NOMO-1 (cell line): Measurements from ENCODE around the gene NRL.

Source experiments
- DNase-seq, 2 experiments: peaks; one replicate each; lab custom pipeline; 2025; ENCODE audit not compliant: unreplicated experiment in 2 of 2; lab: John Stamatoyannopoulos, UW

The NRL gene

GRCh38 chr14:24145219-24145618 is 30.5 kb upstream of the NRL start:
- DNase-seq: no peak

DNA sequence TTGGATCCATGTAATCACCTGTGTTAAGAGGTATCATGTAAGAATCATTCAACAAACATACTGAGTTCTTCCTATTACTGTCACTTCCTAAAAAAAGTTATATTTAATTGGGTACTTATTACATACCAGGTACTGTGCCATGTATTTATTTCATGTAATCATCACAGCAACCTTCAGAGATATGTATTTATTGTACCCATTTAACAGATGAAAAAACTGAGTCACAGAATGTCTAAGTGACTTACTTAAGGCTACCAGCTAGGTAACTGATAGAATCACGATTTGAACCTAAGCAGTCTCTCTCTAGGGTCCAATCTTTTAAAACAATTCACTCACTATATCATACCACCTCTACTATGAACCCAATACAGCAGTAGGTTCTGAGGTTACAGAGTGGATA is 29.7 kb upstream of the NRL start:
- DNase-seq: no peak

- no peak for DNase-seq
These were observed 28.8 kb upstream of the NRL start for GRCh38 chr14:24143511-24143910.

- DNase-seq: peak; percentile 98
These were observed 26.5 kb upstream of the NRL start, which contains the start of gene EMC9 for GRCh38 chr14:24141097-24141880. Gene EMC9 (minus strand): TSS chr14:24141591. CDS start chr14:24141304, 287 bp downstream.

DNA sequence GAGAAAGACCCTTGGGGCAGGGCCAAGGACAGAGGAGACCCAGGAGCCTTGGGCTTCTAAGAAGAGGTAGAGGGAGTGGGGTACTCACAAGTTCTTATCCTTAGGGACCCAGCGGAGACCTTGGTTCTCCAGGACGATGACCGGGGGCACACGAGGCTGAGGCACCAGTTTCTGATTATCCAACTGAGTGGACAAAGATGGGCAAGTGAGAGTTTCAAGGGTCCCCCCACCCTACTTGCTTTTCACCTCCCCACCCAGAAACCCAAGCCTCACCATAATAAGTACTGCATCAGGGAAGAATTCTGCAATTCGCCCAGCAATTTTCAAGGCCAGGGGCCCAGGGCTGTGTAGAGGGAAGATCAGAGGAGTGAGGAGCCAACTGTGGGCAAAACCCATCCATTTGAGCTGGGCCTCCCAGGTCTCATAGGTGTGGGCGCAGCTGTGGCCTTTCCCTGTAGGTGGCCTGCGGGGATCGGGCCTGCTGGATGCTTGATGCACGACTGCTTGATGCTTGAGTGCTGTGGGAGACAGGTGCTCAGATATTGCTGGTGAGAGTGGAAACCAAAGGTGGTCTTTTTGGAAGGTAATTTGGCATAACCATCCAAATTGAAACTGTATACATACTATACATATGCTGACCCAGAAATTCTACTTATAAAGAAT is 24.7 kb upstream of the NRL start:
- DNase-seq: no peak

DNA sequence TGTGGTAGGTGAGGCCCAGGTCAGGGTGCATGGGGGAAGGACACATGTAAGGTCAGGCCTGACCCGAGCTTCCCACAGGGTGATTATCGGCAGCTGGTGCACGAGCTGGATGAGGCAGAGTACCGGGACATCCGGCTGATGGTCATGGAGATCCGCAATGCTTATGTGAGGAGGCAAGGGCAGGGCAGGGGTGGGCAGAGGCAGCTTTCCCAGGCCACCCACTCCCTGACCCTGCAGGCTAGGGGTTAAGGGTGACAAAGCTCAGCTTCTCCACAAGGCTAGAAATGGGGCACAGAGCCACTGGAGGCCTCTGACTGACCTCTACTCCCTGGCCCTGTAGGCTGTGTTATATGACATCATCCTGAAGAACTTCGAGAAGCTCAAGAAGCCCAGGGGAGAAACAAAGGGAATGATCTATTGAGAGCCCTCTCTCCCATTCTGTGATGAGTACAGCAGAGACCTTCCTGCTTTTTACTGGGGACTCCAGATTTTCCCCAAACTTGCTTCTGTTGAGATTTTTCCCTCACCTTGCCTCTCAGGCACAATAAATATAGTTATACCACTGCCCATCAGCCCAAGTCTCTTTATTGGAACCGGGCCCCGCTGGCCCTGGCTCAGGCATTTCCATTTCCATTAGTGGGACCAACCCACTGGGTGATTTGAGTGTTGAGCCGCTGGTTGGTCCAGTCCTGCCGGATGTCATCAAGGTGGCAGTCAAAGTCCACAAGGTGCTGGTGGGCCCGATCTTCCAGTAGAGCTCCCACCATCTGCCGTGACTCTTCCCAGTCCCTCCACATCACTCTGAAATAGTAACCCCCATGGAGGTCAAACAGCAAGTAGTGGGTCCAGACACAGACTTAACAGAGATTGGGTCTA is 23.9 kb upstream of the NRL start:
- DNase-seq: no peak

- no peak for DNase-seq
These were observed 23.0 kb upstream of the NRL start for GRCh38 chr14:24137529-24138395.

DNA sequence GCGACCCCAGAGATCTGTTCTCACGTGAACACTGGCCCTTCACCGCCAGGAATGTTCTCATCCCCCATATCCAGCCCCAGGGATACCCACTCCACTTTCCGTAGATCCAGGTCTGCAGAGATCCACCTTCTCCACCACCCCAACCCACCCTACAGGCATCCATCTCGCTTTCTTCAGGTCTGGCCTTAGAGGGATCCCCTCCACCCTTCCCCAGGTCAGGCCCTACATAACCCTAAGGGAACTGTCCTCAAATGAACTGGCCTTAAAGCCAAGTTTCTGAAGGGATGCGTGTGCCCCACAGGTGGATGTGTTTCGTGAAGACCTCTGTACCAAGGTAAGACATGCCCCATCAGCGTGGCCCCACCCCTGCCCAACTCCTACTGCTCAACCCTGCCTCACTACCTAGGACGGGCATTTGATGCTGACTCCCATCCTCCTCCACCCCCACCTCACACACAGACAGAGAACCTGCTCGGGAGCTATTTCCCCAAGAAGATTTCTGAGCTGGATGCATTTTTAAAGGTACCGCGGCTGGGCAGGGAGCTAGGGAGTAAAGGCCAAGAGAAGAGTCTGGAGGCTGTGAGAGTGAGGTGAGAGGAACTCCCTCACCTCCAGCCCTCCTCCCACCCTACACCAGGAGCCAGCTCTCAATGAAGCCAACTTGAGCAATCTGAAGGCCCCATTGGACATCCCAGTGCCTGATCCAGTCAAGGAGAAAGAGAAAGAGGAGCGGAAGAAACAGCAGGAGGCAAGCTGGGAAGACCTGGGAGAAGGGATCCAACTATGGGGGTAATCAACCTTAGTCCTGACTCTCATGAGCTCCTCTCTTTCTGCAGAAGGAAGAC is 22.2 kb upstream of the NRL start:
- DNase-seq: no peak

- DNase-seq: peak; percentile 82 to 89
These were observed 21.3 kb upstream of the NRL start, which contains the start of gene PSME1 for GRCh38 chr14:24135834-24136683. Gene PSME1 (plus strand): TSS chr14:24136194. CDS start chr14:24136263, 69 bp downstream.

DNA sequence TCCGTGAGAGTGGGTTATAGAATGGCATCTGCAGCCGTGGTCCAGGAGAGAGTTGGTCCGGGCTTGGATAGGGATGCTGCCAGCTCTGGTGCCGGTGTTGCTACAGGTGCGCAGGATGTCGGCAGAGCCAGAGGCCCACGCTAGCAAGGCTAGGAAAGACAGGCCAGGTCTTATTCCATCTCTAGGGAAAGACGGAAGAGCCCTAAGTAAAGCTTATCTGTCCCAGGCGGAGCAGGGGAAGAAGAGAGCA is 20.8 kb upstream of the NRL start:
- no peak for DNase-seq

DNA sequence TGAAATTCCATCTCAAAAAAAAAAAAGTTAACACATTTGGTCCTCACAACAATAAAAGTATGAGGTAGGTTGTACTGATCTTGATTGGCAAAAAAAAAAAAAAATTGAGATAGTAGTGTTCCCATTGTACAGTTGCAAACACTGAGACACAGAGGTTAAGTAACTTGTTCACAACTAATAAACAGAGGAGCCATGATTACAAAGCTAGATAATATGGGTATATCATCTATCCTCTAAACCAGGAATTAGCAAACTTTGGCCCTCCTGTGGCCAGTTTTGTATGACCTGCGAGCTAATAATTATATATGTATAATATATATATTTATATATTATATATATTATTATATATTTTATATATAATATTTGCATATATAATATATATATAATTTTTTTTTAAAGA is 19.0 kb upstream of the NRL start:
- no peak for DNase-seq

DNA sequence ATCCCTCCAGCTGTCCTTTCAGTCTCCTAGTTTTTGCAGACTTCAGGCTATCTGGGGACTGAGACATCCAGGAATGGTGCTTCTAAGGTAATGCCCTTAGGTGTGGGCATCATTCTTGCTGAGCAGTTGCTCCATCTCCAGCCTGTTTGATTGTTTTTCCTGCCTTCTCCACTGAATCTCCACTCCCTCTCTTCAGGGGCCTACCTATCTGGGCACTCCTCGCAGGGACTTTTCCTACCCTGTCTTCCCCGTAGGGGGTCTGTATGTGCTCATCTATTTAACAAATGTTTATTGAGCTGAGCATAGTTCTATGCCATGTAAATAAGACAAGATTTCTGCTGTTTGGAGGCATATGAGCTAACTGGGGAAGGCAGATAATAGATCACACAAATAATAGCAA is 18.2 kb upstream of the NRL start:
- no peak for DNase-seq

DNA sequence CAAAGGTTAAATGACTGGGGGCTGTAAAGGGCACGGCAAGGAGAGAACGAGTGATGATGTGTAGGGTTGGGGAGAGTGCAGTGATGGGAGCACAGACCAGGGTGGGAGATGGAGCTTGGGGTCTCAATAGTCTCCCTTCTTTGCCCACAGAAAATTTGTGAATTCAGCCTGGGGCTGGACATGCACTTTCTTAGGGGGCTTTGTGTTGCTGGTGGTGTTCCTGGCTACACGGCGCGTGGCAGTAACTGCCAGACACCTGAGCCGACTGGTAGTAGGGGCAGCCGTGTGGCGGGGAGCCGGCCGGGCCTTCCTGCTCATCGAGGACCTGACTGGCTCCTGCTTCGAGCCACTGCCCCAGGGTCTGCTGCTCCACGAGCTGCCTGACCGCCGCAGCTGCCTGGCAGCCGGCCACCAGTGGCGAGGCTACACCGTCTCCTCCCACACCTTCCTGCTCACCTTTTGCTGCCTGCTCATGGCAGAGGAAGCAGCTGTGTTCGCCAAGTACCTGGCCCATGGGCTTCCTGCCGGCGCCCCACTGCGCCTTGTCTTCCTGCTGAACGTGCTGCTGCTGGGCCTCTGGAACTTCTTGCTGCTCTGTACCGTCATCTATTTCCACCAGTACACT is 17.4 kb upstream of the NRL start:
- no peak for DNase-seq

- DNase-seq: no peak
These were observed 16.8 kb upstream of the NRL start for GRCh38 chr14:24131549-24131966.

DNA sequence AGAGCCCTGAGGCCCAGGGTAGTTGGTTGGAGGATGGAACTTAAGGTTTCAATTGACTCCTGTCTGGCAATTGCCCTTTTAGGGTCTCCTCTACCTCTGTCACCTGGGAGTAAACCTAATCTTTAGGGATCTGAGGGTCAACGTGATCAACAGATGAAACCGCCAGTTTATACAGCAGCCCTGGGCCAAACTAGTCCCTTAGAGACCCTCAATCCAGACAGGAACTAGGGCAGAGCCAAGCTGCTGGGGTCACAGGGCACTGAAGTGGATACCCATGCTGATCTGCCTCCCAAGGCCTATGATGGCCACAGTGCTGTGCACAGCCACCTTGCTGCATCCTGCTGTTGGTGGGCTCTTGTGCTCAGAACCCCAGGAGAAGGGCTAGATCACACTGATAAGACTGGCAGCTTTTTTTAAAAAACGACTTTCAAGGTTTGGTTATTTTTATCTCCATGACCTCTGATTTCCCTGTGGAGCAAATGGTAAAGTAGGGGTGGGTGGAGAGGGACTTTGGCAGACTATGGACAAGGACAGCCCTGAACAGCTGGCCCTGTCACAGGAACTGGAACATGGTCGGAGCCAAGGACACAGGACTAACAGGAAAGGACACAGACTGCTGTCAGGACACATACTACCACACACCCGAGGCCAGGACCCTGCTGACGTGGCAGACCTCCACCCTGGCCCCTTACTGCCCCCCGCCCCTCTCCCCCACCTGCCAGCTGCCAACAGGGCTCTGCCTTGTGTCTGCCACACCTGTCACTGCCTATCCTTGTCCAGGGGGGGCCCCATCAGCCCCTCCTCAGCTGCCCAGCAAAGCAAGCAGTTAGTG is 16.2 kb upstream of the NRL start:
- no peak for DNase-seq

DNA sequence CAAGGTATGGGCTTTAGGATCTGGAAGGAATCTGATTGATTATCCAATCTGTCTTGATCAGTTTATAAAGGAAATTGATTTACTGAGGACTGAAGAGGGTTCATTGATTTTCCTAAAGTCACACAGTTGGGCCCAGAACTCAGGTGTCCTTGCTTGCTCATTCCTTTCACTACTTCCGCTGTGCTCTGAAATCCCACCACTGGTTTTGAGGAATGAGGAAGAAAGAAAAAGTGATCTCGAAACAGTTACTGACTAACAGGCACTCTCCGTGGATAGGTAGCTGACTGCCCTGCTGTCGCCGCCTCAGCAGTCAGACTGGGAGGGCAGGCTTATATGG is 15.6 kb upstream of the NRL start, which contains the start of gene FITM1:
FITM1 (plus strand) TSS at position 280 of the 337 bp plus-strand sequence. CDS start 905 bp downstream, outside the sequence.
- DNase-seq: peak; percentile 22 to 75

DNA sequence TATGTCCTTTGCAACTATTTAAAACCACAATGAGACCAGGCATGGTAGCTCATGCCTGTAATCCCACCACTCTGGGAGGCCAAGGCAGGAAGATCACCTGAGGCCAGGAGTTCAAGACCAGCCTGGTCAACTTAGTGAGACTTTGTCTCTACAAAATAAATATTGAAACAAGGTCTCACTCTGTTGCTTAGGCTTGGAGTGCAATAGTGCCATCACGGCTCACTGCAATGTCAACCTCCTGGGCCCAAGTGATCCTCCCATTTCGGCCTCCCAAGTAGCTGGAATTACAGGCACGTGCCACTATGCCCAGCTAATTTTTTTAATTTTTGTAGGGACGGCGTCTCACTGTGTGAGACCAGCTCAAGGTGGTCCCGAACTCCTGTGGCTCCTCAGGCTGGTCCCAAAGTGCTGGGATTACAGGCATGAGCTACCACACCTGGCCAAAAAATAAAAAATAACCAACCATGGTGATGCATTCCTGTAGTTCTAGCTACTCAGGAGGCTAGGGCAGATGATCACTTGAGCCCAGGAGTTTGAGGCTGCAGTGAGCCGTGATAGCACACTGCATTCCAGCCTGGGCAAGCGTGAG is 14.8 kb upstream of the NRL start:
- no peak for DNase-seq
